Retina (tissue), 1 donor: ENCODE results near the gene LRRC39.
"Not testable (repeated sequence)": the region's sequence is repeated elsewhere in the genome, so short reads cannot be mapped to it uniquely, and the experiment has no call there.

Experiments used
- DNase-seq: peaks from one replicate; pipeline ENCODE4 v3.0.0-alpha.2; 2016

Gene LRRC39

DNA sequence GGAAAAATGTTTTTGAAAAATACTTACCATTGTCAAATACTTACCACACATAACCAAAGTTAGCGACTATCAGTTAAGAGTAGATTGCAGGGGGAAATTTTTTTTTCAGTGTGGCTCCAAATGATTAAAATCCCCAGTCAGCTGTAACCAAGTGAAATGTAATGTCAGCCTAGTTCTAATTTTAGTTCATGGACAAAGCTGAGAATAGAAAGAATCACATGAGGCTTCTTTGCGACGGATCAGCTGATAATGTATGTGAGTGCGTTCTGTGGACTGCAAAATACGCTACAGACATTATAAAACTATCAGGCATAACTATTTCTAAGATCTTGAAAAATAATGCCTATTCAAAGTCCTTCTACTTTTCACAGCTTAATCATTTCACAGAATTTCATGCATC lies at the start of gene LRRC39:
Gene LRRC39, minus strand, starts transcription at position 166 of the 400 bp plus-strand sequence. CDS start 9,740 bp downstream, outside the sequence.
- no peak for DNase-seq

DNA sequence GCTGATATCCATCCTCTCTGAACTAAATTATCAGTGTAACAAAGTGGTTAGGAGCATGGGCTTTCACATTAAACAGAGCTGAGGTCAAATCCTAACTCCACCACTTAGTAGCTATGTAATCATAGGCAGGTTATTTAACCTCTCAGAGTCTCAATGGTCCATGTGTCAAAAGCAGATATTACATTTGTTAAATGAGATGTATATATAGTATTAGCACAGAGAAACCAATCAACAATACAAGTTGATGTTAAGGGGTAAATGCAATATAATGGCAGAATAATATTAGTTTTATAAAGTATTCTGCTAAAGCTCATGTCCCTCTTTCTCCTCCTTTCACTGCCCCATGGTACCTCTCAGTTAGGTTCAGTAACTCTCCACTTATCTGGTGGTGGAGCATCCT lies 44.4 kb upstream of the LRRC39 start:
- DNase-seq = no peak

- DNase-seq = no peak
Observed at GRCh38 chr1:100219883-100220282, 41.8 kb upstream of the LRRC39 start.

DNA sequence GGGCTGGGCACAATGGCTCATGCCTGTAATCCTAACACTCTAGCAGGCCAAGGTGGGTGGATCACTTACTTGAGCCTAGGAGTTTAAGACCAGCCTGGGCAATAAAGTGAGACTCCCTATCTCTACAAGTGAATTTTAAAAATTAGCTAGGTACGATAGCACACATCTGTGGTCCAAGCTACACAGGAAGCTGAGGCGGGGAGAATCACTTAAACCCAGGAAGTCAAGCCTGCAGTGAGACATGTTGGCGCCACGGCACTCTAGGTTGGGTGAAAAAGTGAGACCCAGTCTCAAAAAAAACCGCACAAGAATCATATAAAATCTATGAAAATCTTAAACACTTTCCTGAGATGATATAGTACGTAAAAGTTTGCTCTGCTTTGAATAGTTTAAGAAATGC lies 41.4 kb upstream of the LRRC39 start:
- no peak for DNase-seq

- no peak for DNase-seq
Observed at GRCh38 chr1:100217834-100218233, 39.8 kb upstream of the LRRC39 start.

GRCh38 chr1:100215101-100215500 lies 37.0 kb upstream of the LRRC39 start:
- no peak for DNase-seq

GRCh38 chr1:100213141-100213540 lies 35.1 kb upstream of the LRRC39 start:
- no peak for DNase-seq

DNA sequence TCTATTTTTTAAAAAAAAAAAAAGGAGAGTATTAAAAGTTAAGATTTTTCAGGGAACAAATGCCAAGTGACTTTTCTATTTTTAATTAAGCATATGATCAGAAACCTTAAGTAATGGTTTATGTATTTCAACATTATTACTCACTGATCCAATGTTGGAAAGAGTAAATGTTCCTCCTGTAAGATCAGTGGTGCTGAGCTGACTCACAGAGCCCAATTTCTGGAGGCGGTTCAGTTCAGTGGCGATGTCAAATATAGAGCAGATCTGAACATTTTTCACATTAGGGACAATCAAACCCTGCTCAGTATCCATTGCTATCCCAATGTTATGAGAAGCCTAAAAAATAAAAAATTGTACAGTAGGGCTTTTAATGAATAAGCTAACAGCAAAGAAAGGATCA lies 28.2 kb upstream of the LRRC39 start:
- DNase-seq = no peak

- DNase-seq = not testable (repeated sequence)
Observed at GRCh38 chr1:100205593-100205992, 27.5 kb upstream of the LRRC39 start.

DNA sequence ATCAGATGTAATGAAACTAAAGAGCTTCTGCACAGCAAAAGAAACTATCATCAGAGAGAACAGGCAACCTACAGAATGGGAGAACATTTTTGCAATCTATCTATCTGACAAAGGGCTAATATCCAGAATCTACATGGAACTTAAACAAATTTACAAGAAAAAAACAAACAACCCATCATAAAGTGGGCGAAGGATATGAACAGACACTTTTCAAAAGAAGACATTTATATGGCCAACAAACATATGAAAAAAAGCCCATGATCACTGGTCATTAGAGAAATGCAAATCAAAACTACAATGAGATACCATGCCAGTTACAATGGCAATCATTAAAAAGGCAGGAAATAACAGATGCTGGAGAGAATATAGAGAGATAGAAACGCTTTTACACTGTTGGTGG lies 27.0 kb upstream of the LRRC39 start:
- DNase-seq = not testable (repeated sequence)

DNA sequence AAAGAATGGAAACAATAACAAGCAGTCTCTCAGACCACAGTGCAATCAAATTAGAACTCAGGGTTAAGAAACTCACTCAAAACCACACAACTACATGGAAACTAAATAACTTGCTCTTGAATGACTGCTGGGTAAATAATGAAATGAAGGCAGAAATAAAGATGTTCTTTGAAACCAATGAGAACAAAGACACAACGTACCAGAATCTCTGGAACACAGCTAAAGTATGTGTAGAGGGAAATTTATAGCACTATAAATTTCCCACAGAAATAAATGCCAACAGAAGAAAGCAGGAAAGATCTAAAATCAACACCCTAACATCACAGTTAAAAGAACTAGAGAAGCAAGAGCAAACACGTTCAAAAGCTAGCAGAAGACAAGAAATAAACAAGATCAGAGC lies 24.6 kb upstream of the LRRC39 start:
- not testable (repeated sequence) for DNase-seq

DNA sequence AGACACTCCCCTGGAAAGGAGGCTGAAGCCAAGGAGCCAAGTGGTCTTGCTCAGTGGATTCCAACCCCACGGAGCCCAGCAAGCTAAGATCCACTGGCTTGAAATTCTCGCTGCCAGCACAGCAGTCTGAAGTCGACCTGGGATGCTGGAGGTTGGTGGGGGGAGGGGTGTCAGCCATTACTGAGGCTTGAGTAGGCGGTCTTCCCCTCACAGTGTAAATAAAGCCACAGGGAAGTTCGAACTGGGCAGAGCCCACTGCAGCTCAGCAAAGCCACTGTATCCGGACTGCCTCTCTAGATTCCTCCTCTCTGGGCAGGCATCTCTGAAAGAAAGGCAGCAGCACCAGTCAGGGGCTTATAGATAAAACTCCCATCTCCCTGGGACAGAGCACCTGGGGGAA lies 22.0 kb upstream of the LRRC39 start:
- DNase-seq = not testable (repeated sequence)

DNA sequence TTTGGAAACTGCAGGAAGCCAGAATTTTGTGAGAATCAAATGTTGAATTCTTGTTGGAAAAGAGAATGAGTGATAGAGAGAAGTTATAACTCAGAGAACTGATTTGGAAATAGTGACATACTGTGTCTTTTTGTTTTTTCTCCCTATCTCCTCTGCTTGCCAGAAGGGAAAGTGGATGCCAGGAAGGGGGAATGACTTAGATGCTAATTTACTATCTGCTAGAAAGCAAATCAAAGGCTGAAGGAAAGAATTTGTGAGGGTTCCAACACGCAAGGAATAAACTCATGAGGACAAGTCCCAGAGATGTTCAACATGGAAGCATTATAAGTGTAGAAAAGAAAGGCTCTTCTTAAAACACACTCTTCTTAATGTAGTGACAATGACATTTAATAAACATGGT lies 20.5 kb upstream of the LRRC39 start:
- no peak for DNase-seq

DNA sequence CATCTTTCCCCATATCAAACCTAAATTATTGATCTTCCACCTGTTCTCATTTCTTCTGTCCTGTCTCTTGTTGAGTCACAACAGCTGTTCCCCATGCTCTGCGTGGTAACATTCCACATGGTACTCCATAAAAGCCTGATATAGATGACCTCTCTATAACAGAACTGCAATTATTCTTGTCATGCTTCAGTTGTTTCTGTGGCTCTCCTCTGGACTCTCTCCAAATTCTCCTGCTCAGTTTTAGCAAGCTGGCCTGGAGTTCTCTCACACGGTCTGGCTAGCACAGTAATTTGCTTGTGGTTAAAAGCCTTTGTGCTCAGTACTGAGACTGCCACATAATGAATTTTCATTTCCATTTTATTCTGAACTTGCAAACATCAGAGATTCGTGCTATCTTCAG lies 10.6 kb upstream of the LRRC39 start:
- peak; percentile 8 for DNase-seq

DNA sequence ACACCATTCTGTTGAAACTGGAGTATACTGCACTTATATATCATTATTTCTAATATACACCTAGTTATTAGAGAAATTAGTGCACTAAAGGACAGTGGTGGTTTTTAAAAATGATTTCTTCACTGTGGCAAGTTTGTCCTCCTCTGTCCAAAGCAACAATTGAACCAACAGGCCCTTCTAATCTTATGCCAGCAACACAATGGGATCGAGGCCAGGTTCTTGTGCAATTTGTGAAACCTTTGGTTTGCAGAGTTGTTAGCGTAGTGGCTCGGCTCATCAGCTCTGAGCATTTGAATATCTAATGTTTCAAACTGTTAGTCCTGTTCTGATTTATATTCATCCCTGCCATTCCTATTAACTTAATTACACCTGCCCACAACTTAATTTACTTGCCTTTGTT lies 9.9 kb upstream of the LRRC39 start:
- DNase-seq = no peak

GRCh38 chr1:100184536-100184935 lies 6.5 kb upstream of the LRRC39 start:
- no peak for DNase-seq

GRCh38 chr1:100183370-100183769 lies 5.3 kb upstream of the LRRC39 start:
- no peak for DNase-seq

- DNase-seq = no peak
Observed at GRCh38 chr1:100177295-100178041, 588 bp downstream of the LRRC39 start.

GRCh38 chr1:100168051-100168450 lies 10.0 kb downstream of the LRRC39 start:
- DNase-seq = no peak

DNA sequence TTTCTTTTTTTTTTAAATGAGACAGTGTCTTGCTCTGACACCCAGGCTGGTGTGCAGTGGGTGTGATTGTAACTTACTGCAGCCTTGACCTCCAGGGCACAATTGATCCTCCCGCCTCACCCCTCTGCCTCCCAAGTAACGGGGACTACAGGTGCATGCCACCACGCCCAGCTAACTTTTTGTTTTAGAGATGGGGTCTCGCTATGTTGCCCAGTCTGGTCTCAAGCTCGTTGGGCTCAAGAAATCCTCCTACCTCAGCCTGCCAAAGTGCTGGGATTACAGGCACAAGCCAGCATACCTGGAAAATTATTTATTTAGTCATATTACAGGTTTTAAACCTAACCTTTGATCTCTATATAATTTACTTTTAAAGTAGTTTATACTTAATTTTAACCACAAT lies 13.4 kb downstream of the LRRC39 start:
- no peak for DNase-seq

DNA sequence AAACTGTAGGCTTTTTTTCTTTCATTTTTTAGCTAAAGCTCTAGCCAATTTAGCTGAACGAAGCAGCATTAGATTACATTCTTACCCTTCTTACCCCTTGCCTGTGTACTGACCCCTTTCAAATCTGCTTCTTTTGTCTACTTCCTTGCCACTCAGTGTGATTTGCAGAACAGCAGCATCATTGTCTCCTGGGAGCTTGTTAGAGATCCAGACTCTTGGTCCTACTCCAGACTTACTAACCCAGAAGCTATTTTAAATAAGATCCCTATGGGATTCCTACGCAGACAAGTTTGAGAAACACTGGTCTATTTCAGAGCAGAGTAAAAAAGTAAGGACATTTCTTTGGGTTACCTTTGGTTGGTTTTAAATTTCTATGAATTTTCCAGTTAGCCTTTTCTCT lies 13.8 kb downstream of the LRRC39 start:
- DNase-seq = peak; percentile 42

- no peak for DNase-seq
Observed at GRCh38 chr1:100162881-100163280, 15.2 kb downstream of the LRRC39 start.

DNA sequence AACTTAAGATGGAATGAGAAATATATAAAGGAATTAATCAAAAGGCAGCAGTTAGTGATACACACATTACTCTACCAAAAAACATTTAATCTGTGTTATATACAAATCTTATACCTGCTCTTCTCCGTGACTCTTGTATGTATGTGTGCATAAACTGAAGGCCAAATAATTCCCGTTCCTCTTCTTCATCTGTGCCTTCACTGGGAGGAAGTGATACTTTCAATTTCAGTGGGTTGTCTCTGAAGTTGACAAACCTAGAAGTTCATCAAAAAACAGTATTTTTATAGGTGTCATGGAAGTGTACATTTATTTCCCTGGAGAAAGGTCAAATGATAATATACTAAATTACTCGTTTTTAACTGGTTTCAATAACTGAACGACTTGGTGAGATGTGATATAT lies 25.8 kb downstream of the LRRC39 start:
- no peak for DNase-seq

DNA sequence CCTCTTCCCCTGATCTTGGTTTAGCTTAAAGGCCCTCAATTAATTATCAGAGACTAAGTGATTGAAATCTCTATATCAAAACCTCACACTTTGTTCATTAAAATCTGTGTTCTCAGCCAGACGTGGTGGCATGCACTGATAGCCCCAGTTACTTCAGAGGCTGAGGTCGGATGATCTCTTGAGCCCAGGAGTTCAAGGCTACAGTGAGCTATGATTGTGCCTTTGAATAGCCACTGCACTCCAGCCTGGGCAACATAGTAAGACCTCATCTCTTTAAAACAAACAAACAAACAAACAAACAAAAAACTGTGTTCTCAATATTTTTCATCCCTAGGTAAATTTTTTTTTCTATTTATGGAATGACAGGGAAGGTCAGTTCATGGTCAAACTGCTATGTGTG lies 26.4 kb downstream of the LRRC39 start:
- DNase-seq = no peak

DNA sequence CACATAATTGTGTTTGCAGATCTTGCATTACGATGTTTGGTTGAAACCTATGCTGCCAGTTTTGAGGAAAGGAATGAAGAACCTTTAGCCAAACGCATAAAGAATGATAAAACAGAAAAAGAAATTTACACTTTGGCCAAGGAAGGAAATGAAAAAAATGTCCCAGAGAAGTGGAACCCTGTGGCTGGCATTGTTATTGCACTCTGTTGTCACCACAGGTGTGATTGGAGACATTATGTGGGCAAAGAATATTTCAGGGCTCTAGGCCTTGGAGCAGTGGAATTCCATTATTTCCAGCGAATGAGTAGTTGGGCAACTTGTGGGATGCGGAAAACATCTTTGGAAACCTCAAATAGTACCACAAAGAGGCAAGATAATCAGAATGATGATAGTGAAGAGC lies 30.2 kb downstream of the LRRC39 start:
- DNase-seq = no peak
